ENCODE measurements around the gene SLC12A1.

The SLC12A1 gene

GRCh38 chr15:48244921-48245320, 38.8 kb downstream of the SLC12A1 start:
- no peak for TF ChIP-seq FOXP2 (optimal IDR thresholded peaks at IDR 0.05; ENCODE audit: borderline replicate concordance, extremely low read depth, extremely low read length, insufficient read depth)
- no peak for TF ChIP-seq SIN3A (IDR thresholded peaks at IDR 0.05; ENCODE audit: borderline replicate concordance, insufficient read depth, low read length)
- no peak for TF ChIP-seq REST (IDR thresholded peaks at IDR 0.05; ENCODE audit: insufficient read depth in 1 of 2, low read depth in 2 of 2, low read length in 2 of 2)
- no peak for TF ChIP-seq POLR2AphosphoS5 (IDR thresholded peaks at IDR 0.05; ENCODE audit: low read depth, low read length)
- TF ChIP-seq TAF1 (IDR thresholded peaks at IDR 0.05; ENCODE audit: borderline replicate concordance, insufficient read depth, low read length), result no peak

DNA sequence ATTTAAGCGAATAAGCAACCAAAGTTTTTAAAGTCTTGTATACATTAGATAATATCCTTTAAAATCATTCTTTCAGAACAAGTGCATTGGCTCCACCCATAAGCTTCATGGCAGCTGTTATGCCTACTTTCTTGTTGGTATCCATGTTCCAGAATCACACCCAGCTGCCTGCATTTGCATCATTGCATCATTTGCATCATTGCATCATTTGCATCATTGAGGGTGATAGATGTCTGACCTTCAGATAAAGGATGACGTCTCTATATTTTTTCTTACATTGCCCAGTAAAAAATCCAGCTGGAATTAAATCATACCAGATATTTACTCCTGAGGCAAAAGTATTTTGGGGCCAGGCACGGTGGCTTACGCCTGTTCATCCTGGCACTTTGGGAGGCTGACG, 42.3 kb downstream of the SLC12A1 start:
- TF ChIP-seq REST (IDR thresholded peaks at IDR 0.05; ENCODE audit: insufficient read depth in 1 of 2, low read depth in 2 of 2, low read length in 2 of 2) (no peak), TAF1 (IDR thresholded peaks at IDR 0.05; ENCODE audit: borderline replicate concordance, insufficient read depth, low read length) (no peak), FOXP2 (optimal IDR thresholded peaks at IDR 0.05; ENCODE audit: borderline replicate concordance, extremely low read depth, extremely low read length, insufficient read depth) (no peak), SIN3A (IDR thresholded peaks at IDR 0.05; ENCODE audit: borderline replicate concordance, insufficient read depth, low read length) (no peak), POLR2AphosphoS5 (IDR thresholded peaks at IDR 0.05; ENCODE audit: low read depth, low read length) (no peak)

DNA sequence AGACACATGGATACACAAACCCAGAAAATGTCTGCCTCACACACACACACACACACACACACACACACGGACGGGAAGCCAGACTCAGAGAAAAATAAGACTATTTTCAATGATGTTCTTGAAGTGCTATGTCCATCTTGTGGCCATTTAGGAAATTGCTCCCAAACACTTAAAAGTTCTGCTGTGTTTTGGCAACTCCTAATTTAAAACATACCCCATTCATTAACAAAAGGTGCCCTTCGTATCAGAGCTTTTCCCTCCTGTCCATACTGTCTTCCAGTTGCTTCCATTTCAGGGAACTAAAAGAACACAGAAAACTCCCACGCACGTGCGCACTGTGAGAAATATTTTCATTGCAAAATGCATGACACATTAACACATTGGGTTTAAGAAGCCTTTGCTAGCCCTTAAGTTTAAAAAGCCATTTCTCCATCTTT, 44.6 kb downstream of the SLC12A1 start:
- no peak for TF ChIP-seq POLR2AphosphoS5 (IDR thresholded peaks at IDR 0.05; ENCODE audit: low read depth, low read length)
- TF ChIP-seq REST (IDR thresholded peaks at IDR 0.05; ENCODE audit: insufficient read depth in 1 of 2, low read depth in 2 of 2, low read length in 2 of 2), result no peak
- no peak for TF ChIP-seq SIN3A (IDR thresholded peaks at IDR 0.05; ENCODE audit: borderline replicate concordance, insufficient read depth, low read length)
- no peak for TF ChIP-seq FOXP2 (optimal IDR thresholded peaks at IDR 0.05; ENCODE audit: borderline replicate concordance, extremely low read depth, extremely low read length, insufficient read depth)
- TF ChIP-seq TAF1 (IDR thresholded peaks at IDR 0.05; ENCODE audit: borderline replicate concordance, insufficient read depth, low read length), result no peak

DNA sequence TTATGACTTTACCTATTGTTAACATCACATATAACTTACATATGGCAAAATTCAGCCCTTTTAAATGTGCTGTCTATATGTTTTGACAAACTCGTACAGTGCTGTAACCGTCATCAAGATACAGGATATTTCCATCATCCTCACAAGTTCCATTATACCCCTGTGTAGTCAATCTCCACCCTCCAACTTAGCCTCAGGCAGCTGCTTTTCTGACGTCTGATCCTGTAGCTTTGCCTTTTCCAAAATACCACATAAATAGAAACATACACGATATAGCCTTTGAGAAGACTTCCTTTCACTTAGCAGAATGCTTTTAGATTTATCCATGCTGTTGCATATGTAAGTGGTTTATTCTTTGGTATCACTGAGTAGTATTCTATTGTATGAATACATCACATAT, 47.1 kb downstream of the SLC12A1 start:
- TF ChIP-seq TAF1 (IDR thresholded peaks at IDR 0.05; ENCODE audit: borderline replicate concordance, insufficient read depth, low read length), result no peak
- no peak for TF ChIP-seq FOXP2 (optimal IDR thresholded peaks at IDR 0.05; ENCODE audit: borderline replicate concordance, extremely low read depth, extremely low read length, insufficient read depth)
- TF ChIP-seq REST (IDR thresholded peaks at IDR 0.05; ENCODE audit: insufficient read depth in 1 of 2, low read depth in 2 of 2, low read length in 2 of 2), result no peak
- no peak for TF ChIP-seq SIN3A (IDR thresholded peaks at IDR 0.05; ENCODE audit: borderline replicate concordance, insufficient read depth, low read length)
- no peak for TF ChIP-seq POLR2AphosphoS5 (IDR thresholded peaks at IDR 0.05; ENCODE audit: low read depth, low read length)

- TF ChIP-seq POLR2AphosphoS5 (IDR thresholded peaks at IDR 0.05; ENCODE audit: low read depth, low read length), result no peak
- TF ChIP-seq TAF1 (IDR thresholded peaks at IDR 0.05; ENCODE audit: borderline replicate concordance, insufficient read depth, low read length), result no peak
- no peak for TF ChIP-seq SIN3A (IDR thresholded peaks at IDR 0.05; ENCODE audit: borderline replicate concordance, insufficient read depth, low read length)
These were observed 59.0 kb downstream of the SLC12A1 start for GRCh38 chr15:48265135-48265534.

Measured in PFSK-1 (cell line).